Hepatocyte (in vitro differentiated cells): ENCODE measurements around the gene SNED1. TPM values are rescaled to one million over a fixed set of nuclear protein-coding genes. Genes with fewer than 3 reads are reported as not detected.
A peak's percentile ranks its signal among the peaks of the same experiment; 100 is the strongest.

Source experiments
- DNase-seq: peaks from one replicate; pipeline ENCODE4 v3.0.0-alpha.2; 2016; ENCODE audit warnings: low spot score
- H2AFZ ChIP-seq: fragments of 200-600 bp; sonication (generic); 2 replicates; pipeline ENCODE4 v1.6.0; 2016; ENCODE audit warnings: antibody characterized with exemption, mild to moderate bottlenecking
- H3K27ac ChIP-seq: fragments of 200-600 bp; sonication (generic); 2 replicates; pipeline ENCODE4 v1.5.1; 2016; ENCODE audit warnings: mild to moderate bottlenecking
- H3K27me3 ChIP-seq: fragments of 200-600 bp; sonication (generic); 2 replicates; pipeline ENCODE4 v1.6.1; 2016
- H3K36me3 ChIP-seq: fragments of 200-600 bp; sonication (generic); replicated peaks from 2 replicates; pipeline ENCODE4 v1.5.1; 2016; ENCODE audit warnings: low read depth; ENCODE audit not compliant: insufficient read depth
- H3K4me1 ChIP-seq: fragments of 200-600 bp; sonication (generic); 2 replicates; pipeline ENCODE4 v1.5.1; 2016; ENCODE audit warnings: mild to moderate bottlenecking, moderate library complexity; ENCODE audit not compliant: insufficient read depth
- H3K4me2 ChIP-seq: fragments of 200-600 bp; sonication (generic); 2 replicates; pipeline ENCODE4 v1.6.0; 2016
- H3K4me3 ChIP-seq: fragments of 200-600 bp; sonication (generic); 2 replicates; pipeline ENCODE4 v1.5.1; 2016; ENCODE audit warnings: mild to moderate bottlenecking
- H3K79me2 ChIP-seq: fragments of 200-600 bp; sonication (generic); 2 replicates; pipeline ENCODE4 v1.6.0; 2017; ENCODE audit warnings: mild to moderate bottlenecking
- H3K9me2 ChIP-seq: fragments of 200-600 bp; sonication (generic); replicated peaks from 2 replicates; pipeline ENCODE4 v1.6.0; 2017; ENCODE audit warnings: mild to moderate bottlenecking; ENCODE audit not compliant: insufficient read depth
- H3K9me3 ChIP-seq: fragments of 200-600 bp; sonication (generic); 2 replicates; pipeline ENCODE4 v1.5.1; 2016; ENCODE audit warnings: low read depth, mild to moderate bottlenecking
- H4K20me1 ChIP-seq: fragments of 200-600 bp; sonication (generic); 2 replicates; pipeline ENCODE4 v1.6.0; 2016; ENCODE audit warnings: mild to moderate bottlenecking; ENCODE audit not compliant: insufficient read depth, poor library complexity, severe bottlenecking
- CTCF ChIP-seq: fragments of 200-600 bp; sonication (generic); IDR thresholded peaks from 2 replicates; pipeline ENCODE4 v1.5.1; 2016; ENCODE audit warnings: antibody characterized with exemption, mild to moderate bottlenecking; ENCODE audit not compliant: poor library complexity
- EZH2 ChIP-seq: fragments of 200-600 bp; sonication (generic); IDR thresholded peaks from 2 replicates; pipeline ENCODE4 v1.6.1; 2016; ENCODE audit warnings: antibody characterized with exemption, mild to moderate bottlenecking, borderline replicate concordance
- EZH2phosphoT487 ChIP-seq: fragments of 200-600 bp; sonication (generic); IDR thresholded peaks from one replicate; pipeline ENCODE4 v1.6.1; 2018; ENCODE audit warnings: antibody characterized with exemption, mild to moderate bottlenecking, low read depth, moderate library complexity; ENCODE audit not compliant: unreplicated experiment, severe bottlenecking
- WGBS: methylation state at CpG from one replicate; pipeline ENCODE4 v1.1.6; 2016; ENCODE audit warnings: low lambda C conversion rate; ENCODE audit errors: missing lambda C conversion rate; 5-methylcytosine and 5-hydroxymethylcytosine counted together
- polyA plus RNA-seq: library from polyadenylated mRNA; unstranded; fragments of >200 nt; fragmentation: Nextera tagmentation; extraction: Ambion mirVana; gene quantifications from 2 replicates; pipeline ENCODE4 v1.2.1, GENCODE V29; 2016
- total RNA-seq: library from RNA; depleted of rRNA; stranded (reverse); fragments of >200 nt; gene quantifications from 2 replicates; pipeline ENCODE4 v1.2.3, GENCODE V29; 2014

The SNED1 gene
- total RNA-seq (3.5 and 6.5 TPM in 2 replicates), polyA plus RNA-seq (3.7 and 4.6 TPM in 2 replicates)

GRCh38 chr2:240997856-240998705, at the start of gene SNED1:
TSS of gene SNED1 (plus strand) at chr2:240998618. CDS start at chr2:240998838, 220 bp downstream.
- no peaks in the 10 kb centered on the region for H3K9me3 ChIP-seq
- no peaks in the 10 kb centered on the region for H3K36me3 ChIP-seq
- H3K4me3 ChIP-seq: peak within 1 kb of the TSS; percentile 26
- no peak for TF ChIP-seq EZH2phosphoT487
- TF ChIP-seq CTCF: no peak
- no peak for TF ChIP-seq EZH2
- no peaks in the 10 kb centered on the region for H3K9me2 ChIP-seq
- 14% methylated on average over 33 of the region's 61 CpGs for WGBS
- DNase-seq: peak; percentile 88
- H3K27me3 ChIP-seq: peaks cover 12% of the 10 kb centered on the region
- peaks cover 35% of the 10 kb centered on the region for H3K4me1 ChIP-seq
- no peaks in the 10 kb centered on the region for H4K20me1 ChIP-seq
- H3K27ac ChIP-seq: no peak within 1 kb of the TSS
- peak within 1 kb of the TSS; percentile 71 for H2AFZ ChIP-seq
- H3K79me2 ChIP-seq: no peaks in the 10 kb centered on the region
- H3K4me2 ChIP-seq: peak within 1 kb of the TSS; percentile 84

GRCh38 chr2:240948905-240949790, 49.3 kb upstream of the SNED1 start:
- no peak for DNase-seq
- Histone ChIP-seq H2AFZ (no peak overlapping the region), H3K36me3 (no peaks in the 10 kb centered on the region), H3K27me3 (peaks cover under 1% of the 10 kb centered on the region), H4K20me1 (no peaks in the 10 kb centered on the region), H3K9me2 (no peaks in the 10 kb centered on the region), H3K4me2 (no peak overlapping the region), H3K27ac (no peak overlapping the region), H3K4me3 (no peak overlapping the region), H3K79me2 (no peaks in the 10 kb centered on the region), H3K4me1 (peaks cover 9% of the 10 kb centered on the region), H3K9me3 (no peaks in the 10 kb centered on the region)
- TF ChIP-seq EZH2 (no peak), EZH2phosphoT487 (no peak)
- WGBS: 90% methylated on average over 23 of the region's 23 CpGs

- Histone ChIP-seq H3K4me2 (no peak overlapping the region), H3K9me3 (no peaks in the 10 kb centered on the region), H3K4me3 (no peak overlapping the region), H3K9me2 (no peaks in the 10 kb centered on the region), H4K20me1 (no peaks in the 10 kb centered on the region), H3K4me1 (peaks cover 16% of the 10 kb centered on the region), H2AFZ (no peak overlapping the region), H3K79me2 (no peaks in the 10 kb centered on the region), H3K36me3 (no peaks in the 10 kb centered on the region), H3K27ac (no peak overlapping the region), H3K27me3 (peaks cover 6% of the 10 kb centered on the region)
- WGBS: 89% methylated on average over 14 of the region's 14 CpGs
- no peak for TF ChIP-seq EZH2phosphoT487
- TF ChIP-seq EZH2: no peak
- no peak for TF ChIP-seq CTCF
- DNase-seq: no peak
These were observed 48.4 kb upstream of the SNED1 start for GRCh38 chr2:240949791-240950705.
